Caco-2 (cell line): ENCODE results near the gene PRKCSH. TPM values are rescaled to one million over a fixed set of nuclear protein-coding genes. Genes with fewer than 3 reads are reported as not detected.

ENCODE experiments used
- BruUV-seq: library from RNA; stranded (reverse); fragments of 400-500 nt; replicated peaks from 2 replicates; lab custom pipeline; 2021; lab: Mats Ljungman, UMichigan
- CTCF ChIA-PET: fragments of 300-600 bp; sonication (Branson Sonifier 250); formaldehyde crosslinking; loops from one replicate; lab custom pipeline; 2022; ENCODE audit warnings: antibody characterized with exemption; lab: Charles Lee
- POLR2A ChIA-PET: fragments of 300-600 bp; sonication (Branson Sonifier 250); formaldehyde crosslinking; loops from one replicate; lab custom pipeline; 2022; ENCODE audit warnings: antibody characterized with exemption; lab: Charles Lee
- DNase-seq, 2 experiments: peaks; one replicate each; pipeline versions ENCODE4 v3.0.0 to v3.0.0-alpha.2; 2020 to 2022
- H3K27me3 ChIP-seq: replicated peaks from 2 replicates; pipeline ENCODE4 v1.6.0; 2011; ENCODE audit warnings: low read length; ENCODE audit not compliant: control insufficient read depth, insufficient read depth
- H3K36me3 ChIP-seq: 2 replicates; pipeline ENCODE4 v1.5.1; 2011; ENCODE audit warnings: low read length; ENCODE audit not compliant: control insufficient read depth, insufficient read depth
- H3K4me1 ChIP-seq: fragments of 250-450 bp; sonication (Bioruptor Pico); 2 replicates; pipeline ENCODE4 v1.5.1; 2020; ENCODE audit warnings: mild to moderate bottlenecking
- H3K4me3 ChIP-seq: 2 replicates; pipeline ENCODE4 v1.5.1; 2011; ENCODE audit warnings: low read depth, mild to moderate bottlenecking, control low read depth, low read length
- H3K9me3 ChIP-seq: fragments of 250-450 bp; sonication (Bioruptor Pico); 2 replicates; pipeline ENCODE4 v1.5.1; 2020; ENCODE audit warnings: mild to moderate bottlenecking, moderate library complexity
- H3K27ac Mint-ChIP-seq: one replicate; pipeline ENCODE4 v1.8.0; 2022; ENCODE audit warnings: mixed read lengths; ENCODE audit not compliant: unreplicated experiment
- H3K27me3 Mint-ChIP-seq: one replicate; pipeline ENCODE4 v1.8.0; 2022; ENCODE audit warnings: mixed read lengths; ENCODE audit not compliant: insufficient read depth, unreplicated experiment
- H3K36me3 Mint-ChIP-seq: one replicate; pipeline ENCODE4 v1.8.0; 2022; ENCODE audit warnings: mild to moderate bottlenecking, mixed read lengths; ENCODE audit not compliant: insufficient read depth, unreplicated experiment
- H3K4me1 Mint-ChIP-seq: one replicate; pipeline ENCODE4 v1.8.0; 2022; ENCODE audit warnings: low read depth, mixed read lengths; ENCODE audit not compliant: unreplicated experiment
- H3K4me3 Mint-ChIP-seq: one replicate; pipeline ENCODE4 v1.8.0; 2022; ENCODE audit warnings: mild to moderate bottlenecking, moderate library complexity, mixed read lengths; ENCODE audit not compliant: unreplicated experiment
- H3K9me3 Mint-ChIP-seq: one replicate; pipeline ENCODE4 v1.8.0; 2022; ENCODE audit warnings: mixed read lengths; ENCODE audit not compliant: unreplicated experiment
- CTCF ChIP-seq, 2 experiments: fragments of 200-600 bp in 1 of 2; IDR thresholded peaks; 1 replicate in 1 of 2; 2 replicates in 1 of 2; pipeline versions ENCODE4 v1.5.1 to v1.8.0; 2011 to 2022; ENCODE audit warnings: antibody characterized with exemption in 1 of 2, control low read depth in 1 of 2, inconsistent platforms in 1 of 2, low read depth in 1 of 2, low read length in 1 of 2, mild to moderate bottlenecking in 1 of 2, moderate library complexity in 1 of 2; ENCODE audit not compliant: insufficient read depth in 1 of 2, severe bottlenecking in 1 of 2, unreplicated experiment in 1 of 2
- intact Hi-C: fragments of 100-400 bp; cut with micrococcal nuclease; formaldehyde crosslinking; loops from one replicate; pipeline ENCODE4 v1.10.0; 2022; ENCODE audit not compliant: unreplicated experiment
- total RNA-seq: library from RNA; stranded (reverse); gene quantifications from 2 replicates; pipeline ENCODE4 v1.2.3, GENCODE V29; 2022

Gene PRKCSH
- total RNA-seq, 1 experiment from 2014 or later: 456 TPM

- H3K36me3 ChIP-seq: peaks cover 2% of the 10 kb centered on the region
- Mint-ChIP-seq H3K27ac (no peak overlapping the region), H3K4me1 (no peaks in the 10 kb centered on the region), H3K27me3 (no peaks in the 10 kb centered on the region), H3K4me3 (no peak overlapping the region), H3K9me3 (no peaks in the 10 kb centered on the region), H3K36me3 (peaks cover 55% of the 10 kb centered on the region)
- TF ChIP-seq CTCF (IDR thresholded peaks at IDR 0.05; ENCODE audit: insufficient read depth in 1 of 2, low read depth in 1 of 2, low read length in 1 of 2, severe bottlenecking in 1 of 2, unreplicated experiment in 1 of 2): peak; percentile 52 to 68
- DNase-seq: peak in 1 of 2 experiments; percentile 72
- H3K4me1 ChIP-seq: no peaks in the 10 kb centered on the region
- no peaks in the 10 kb centered on the region for H3K9me3 ChIP-seq
- intact Hi-C loops: no loop called here
- ChIA-PET CTCF (interaction anchor here (0.7 to 1.6 kb wide), 3 partner anchors 36 to 101 kb away, joined by 3 to 12 read pairs (median 5); partner anchors contain the start of gene TMEM205), POLR2A (interaction anchor here (0.9 kb wide), 1 partner anchor 66 kb away, joined by 4 read pairs; no protein-coding TSS in a partner anchor)
- no TSS peak for BruUV-seq
- H3K27me3 ChIP-seq: no peaks in the 10 kb centered on the region
- no peak overlapping the region for H3K4me3 ChIP-seq
Measured at GRCh38 chr19:11446652-11447301, 11.3 kb downstream of the PRKCSH start.

- ChIA-PET POLR2A (interaction anchor here (0.6 kb wide), 1 partner anchor 65 kb away, joined by 7 read pairs; no protein-coding TSS in a partner anchor), CTCF (interaction anchor here (0.7 kb wide), 1 partner anchor 102 kb away, joined by 5 read pairs; the partner anchor contains the start of gene TMEM205)
- no TSS peak for BruUV-seq
- H3K4me3 Mint-ChIP-seq: no peak overlapping the region
- TF ChIP-seq CTCF (IDR thresholded peaks at IDR 0.05; ENCODE audit: insufficient read depth in 1 of 2, low read depth in 1 of 2, low read length in 1 of 2, severe bottlenecking in 1 of 2, unreplicated experiment in 1 of 2): no peak
- no peaks in the 10 kb centered on the region for H3K9me3 Mint-ChIP-seq
- intact Hi-C loops: no loop called here
- Histone ChIP-seq H3K4me3 (no peak overlapping the region), H3K27me3 (no peaks in the 10 kb centered on the region), H3K9me3 (no peaks in the 10 kb centered on the region), H3K4me1 (no peaks in the 10 kb centered on the region), H3K36me3 (peaks cover 2% of the 10 kb centered on the region)
- H3K27me3 Mint-ChIP-seq: no peaks in the 10 kb centered on the region
- no peaks in the 10 kb centered on the region for H3K4me1 Mint-ChIP-seq
- H3K36me3 Mint-ChIP-seq: peaks cover 48% of the 10 kb centered on the region
- no peak for DNase-seq
- H3K27ac Mint-ChIP-seq: no peak overlapping the region
Measured at GRCh38 chr19:11447347-11448262, 12.2 kb downstream of the PRKCSH start.

- CTCF ChIA-PET: no interaction called here
Measured at GRCh38 chr19:11448410-11448809, 13.0 kb downstream of the PRKCSH start.

More at GRCh38 chr19:11448410-11448809, 13.0 kb downstream of the PRKCSH start:
- no peaks in the 10 kb centered on the region for H3K4me1 ChIP-seq
- no peaks in the 10 kb centered on the region for H3K9me3 ChIP-seq
- no peaks in the 10 kb centered on the region for H3K4me1 Mint-ChIP-seq
- intact Hi-C loops: no loop called here
- POLR2A ChIA-PET: interaction anchor here (0.6 kb wide), 1 partner anchor 66 kb away, joined by 7 read pairs; no protein-coding TSS in a partner anchor
- H3K36me3 Mint-ChIP-seq: peaks cover 52% of the 10 kb centered on the region
- no peak overlapping the region for H3K4me3 ChIP-seq
- no peak for TF ChIP-seq CTCF (IDR thresholded peaks at IDR 0.05; ENCODE audit: insufficient read depth in 1 of 2, low read depth in 1 of 2, low read length in 1 of 2, severe bottlenecking in 1 of 2, unreplicated experiment in 1 of 2)
- no peak overlapping the region for H3K4me3 Mint-ChIP-seq
- peaks cover 2% of the 10 kb centered on the region for H3K36me3 ChIP-seq
- H3K27me3 Mint-ChIP-seq: no peaks in the 10 kb centered on the region
- H3K9me3 Mint-ChIP-seq: no peaks in the 10 kb centered on the region
- H3K27ac Mint-ChIP-seq: no peak overlapping the region
- DNase-seq: no peak
- no peaks in the 10 kb centered on the region for H3K27me3 ChIP-seq
- BruUV-seq: no TSS peak
